Skeletal muscle satellite cell (primary cell): ENCODE results near the gene SF3B5. TPM values are rescaled to one million over a fixed set of nuclear protein-coding genes. Genes with fewer than 3 reads are reported as not detected.

Source experiments
- H3K27me3 ChIP-seq: 2 replicates; pipeline ENCODE4 v1.7.0; 2013; ENCODE audit warnings: low read length; ENCODE audit not compliant: control insufficient read depth, insufficient read depth
- H3K36me3 ChIP-seq: 2 replicates; pipeline ENCODE4 v1.7.0; 2013; ENCODE audit warnings: mild to moderate bottlenecking, control low read depth, low read length; ENCODE audit not compliant: insufficient read depth
- H3K4me1 ChIP-seq: 2 replicates; pipeline ENCODE4 v1.7.0; 2013; ENCODE audit warnings: low read length; ENCODE audit not compliant: control insufficient read depth, insufficient read depth
- H3K4me2 ChIP-seq: 2 replicates; pipeline ENCODE4 v1.7.0; 2013; ENCODE audit warnings: mild to moderate bottlenecking, low read length
- H3K4me3 ChIP-seq: 2 replicates; pipeline ENCODE4 v1.7.0; 2013; ENCODE audit warnings: low read length
- H3K9ac ChIP-seq: 2 replicates; pipeline ENCODE4 v1.7.0; 2013; ENCODE audit warnings: mild to moderate bottlenecking, low read depth, low read length, moderate library complexity
- H3K9me3 ChIP-seq: replicated peaks from 2 replicates; pipeline ENCODE4 v1.7.0; 2013; ENCODE audit warnings: mild to moderate bottlenecking, control low read depth, low read length
- total RNA-seq: library from RNA; depleted of rRNA; stranded (reverse); fragments of >200 nt; gene quantifications from 2 replicates; pipeline ENCODE4 v1.2.3, GENCODE V29; 2012; rRNA removed

The SF3B5 gene
- total RNA-seq, result 160 and 210 TPM in 2 replicates

GRCh38 chr6:144095134-144096002, at the start of gene SF3B5:
Gene SF3B5 (minus strand): TSS chr6:144095573. CDS start chr6:144095497, 76 bp downstream.
- H3K4me3 ChIP-seq, result peak within 1 kb of the TSS; percentile 85

GRCh38 chr6:144144996-144145395, 49.6 kb upstream of the SF3B5 start:
- no peaks in the 10 kb centered on the region for H3K36me3 ChIP-seq
- H3K4me3 ChIP-seq, result no peak overlapping the region
- no peak overlapping the region for H3K9ac ChIP-seq
- H3K9me3 ChIP-seq, result no peaks in the 10 kb centered on the region
- H3K4me2 ChIP-seq, result no peak overlapping the region
- peaks cover 21% of the 10 kb centered on the region for H3K4me1 ChIP-seq
- no peaks in the 10 kb centered on the region for H3K27me3 ChIP-seq

More at GRCh38 chr6:144095134-144096002, at the start of gene SF3B5:
- Histone ChIP-seq H3K4me2 (peak within 1 kb of the TSS; percentile 84), H3K36me3 (no peaks in the 10 kb centered on the region), H3K9ac (peak within 1 kb of the TSS; percentile 85), H3K4me1 (peaks cover 18% of the 10 kb centered on the region), H3K27me3 (no peaks in the 10 kb centered on the region), H3K9me3 (no peaks in the 10 kb centered on the region)

- Histone ChIP-seq H3K4me2 (no peak overlapping the region), H3K4me3 (no peak overlapping the region), H3K4me1 (peaks cover 12% of the 10 kb centered on the region), H3K27me3 (no peaks in the 10 kb centered on the region), H3K9me3 (no peaks in the 10 kb centered on the region), H3K9ac (no peak overlapping the region), H3K36me3 (no peaks in the 10 kb centered on the region)
Measured at GRCh38 chr6:144143878-144144277, 48.5 kb upstream of the SF3B5 start.

- H3K4me2 ChIP-seq, result no peak overlapping the region
- H3K4me1 ChIP-seq, result peaks cover 12% of the 10 kb centered on the region
- H3K27me3 ChIP-seq, result no peaks in the 10 kb centered on the region
- H3K36me3 ChIP-seq, result no peaks in the 10 kb centered on the region
- H3K9ac ChIP-seq, result no peak overlapping the region
- H3K4me3 ChIP-seq, result no peak overlapping the region
- no peaks in the 10 kb centered on the region for H3K9me3 ChIP-seq
Measured at GRCh38 chr6:144143106-144143505, 47.7 kb upstream of the SF3B5 start.

GRCh38 chr6:144141470-144141869, 46.1 kb upstream of the SF3B5 start:
- Histone ChIP-seq H3K4me3 (no peak overlapping the region), H3K27me3 (no peaks in the 10 kb centered on the region), H3K4me1 (peaks cover 12% of the 10 kb centered on the region)

DNA sequence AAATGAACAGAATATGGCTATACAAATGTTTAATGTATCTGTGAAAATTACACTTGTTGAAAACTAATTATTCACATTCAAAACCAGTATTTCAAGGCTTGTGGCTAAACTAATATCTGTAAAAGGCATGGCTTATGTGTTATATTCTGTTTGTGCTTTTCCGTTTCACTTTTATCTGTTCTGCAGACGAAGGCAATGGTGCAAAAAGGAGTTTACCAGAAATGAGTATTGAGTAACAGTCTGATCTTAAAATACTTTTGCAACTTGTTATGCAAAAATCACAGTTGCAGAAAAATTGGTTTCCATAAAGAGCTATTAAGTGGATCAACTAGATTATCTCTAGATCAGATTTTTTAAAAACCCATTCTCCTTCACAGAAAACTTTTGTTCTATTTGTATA, 45.5 kb upstream of the SF3B5 start:
- no peaks in the 10 kb centered on the region for H3K27me3 ChIP-seq
- no peak overlapping the region for H3K9ac ChIP-seq
- H3K9me3 ChIP-seq, result no peaks in the 10 kb centered on the region
- H3K36me3 ChIP-seq, result no peaks in the 10 kb centered on the region
- H3K4me2 ChIP-seq, result no peak overlapping the region
- peaks cover 11% of the 10 kb centered on the region for H3K4me1 ChIP-seq
- no peak overlapping the region for H3K4me3 ChIP-seq

More at GRCh38 chr6:144141470-144141869, 46.1 kb upstream of the SF3B5 start:
- H3K9ac ChIP-seq, result no peak overlapping the region
- no peaks in the 10 kb centered on the region for H3K36me3 ChIP-seq
- no peak overlapping the region for H3K4me2 ChIP-seq
- H3K9me3 ChIP-seq, result no peaks in the 10 kb centered on the region

- Histone ChIP-seq H3K27me3 (no peaks in the 10 kb centered on the region), H3K36me3 (no peaks in the 10 kb centered on the region), H3K4me3 (no peak overlapping the region), H3K9ac (no peak overlapping the region), H3K9me3 (no peaks in the 10 kb centered on the region), H3K4me2 (no peak overlapping the region), H3K4me1 (peaks cover 2% of the 10 kb centered on the region)
Measured at GRCh38 chr6:144139817-144140216, 44.4 kb upstream of the SF3B5 start.

GRCh38 chr6:144138542-144138941, 43.2 kb upstream of the SF3B5 start:
- Histone ChIP-seq H3K9me3 (no peaks in the 10 kb centered on the region), H3K9ac (no peak overlapping the region), H3K4me2 (no peak overlapping the region), H3K4me1 (peaks cover 10% of the 10 kb centered on the region), H3K4me3 (no peak overlapping the region), H3K27me3 (no peaks in the 10 kb centered on the region), H3K36me3 (no peaks in the 10 kb centered on the region)

GRCh38 chr6:144134737-144135136, 39.4 kb upstream of the SF3B5 start:
- Histone ChIP-seq H3K4me3 (no peak overlapping the region), H3K4me1 (peaks cover 23% of the 10 kb centered on the region), H3K36me3 (no peaks in the 10 kb centered on the region), H3K27me3 (no peaks in the 10 kb centered on the region), H3K9me3 (no peaks in the 10 kb centered on the region), H3K4me2 (no peak overlapping the region), H3K9ac (no peak overlapping the region)

DNA sequence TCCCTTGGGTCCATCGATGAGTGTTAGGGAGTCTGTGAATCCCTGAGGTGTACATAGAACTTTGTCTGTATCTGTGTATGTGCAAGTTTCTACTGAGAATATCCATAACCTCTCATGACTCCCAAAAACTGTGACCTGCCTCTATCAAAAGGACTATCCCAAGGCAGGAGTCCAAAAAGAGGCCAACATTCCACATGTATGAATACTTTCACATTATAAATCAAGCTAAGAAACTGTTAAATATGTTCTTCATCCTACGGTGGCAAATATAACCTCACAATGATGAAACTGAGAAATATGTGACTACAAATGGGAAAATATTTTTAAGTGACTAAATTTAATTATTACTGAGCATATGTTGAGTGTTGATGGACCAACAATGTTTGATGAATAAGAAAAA, 38.8 kb upstream of the SF3B5 start:
- Histone ChIP-seq H3K36me3 (no peaks in the 10 kb centered on the region), H3K9me3 (no peaks in the 10 kb centered on the region), H3K4me1 (peaks cover 23% of the 10 kb centered on the region)

DNA sequence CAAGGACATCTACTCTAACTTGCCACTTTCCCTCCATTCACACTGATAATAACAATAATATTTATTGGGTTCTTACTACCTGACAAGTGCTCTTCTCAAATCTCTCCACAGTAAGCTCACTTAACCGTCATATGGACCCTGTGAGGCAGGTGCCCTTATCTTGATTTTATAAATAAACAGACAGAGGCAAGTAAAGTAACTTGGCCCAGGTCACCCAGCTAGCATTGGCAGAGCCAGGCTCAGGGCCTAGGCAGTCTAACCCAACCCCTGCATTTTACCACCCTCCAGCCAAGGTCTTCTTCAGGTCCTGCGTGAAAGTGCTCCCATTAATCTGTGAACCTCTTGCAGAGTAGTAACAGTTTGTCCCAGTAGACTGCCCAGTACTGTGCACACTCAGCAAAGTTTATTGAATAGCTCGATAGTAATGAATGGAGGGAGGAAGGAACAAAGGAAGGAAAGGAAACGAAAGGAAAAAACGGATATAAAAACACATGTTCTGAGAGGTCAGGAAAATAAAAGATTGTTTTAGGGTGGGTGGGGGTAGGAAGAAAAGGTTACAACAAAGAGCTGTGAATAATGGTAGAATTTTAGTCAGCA, 38.0 kb upstream of the SF3B5 start:
- Histone ChIP-seq H3K4me1 (peaks cover 23% of the 10 kb centered on the region), H3K9ac (no peak overlapping the region), H3K4me2 (no peak overlapping the region), H3K4me3 (no peak overlapping the region), H3K36me3 (no peaks in the 10 kb centered on the region), H3K9me3 (no peaks in the 10 kb centered on the region), H3K27me3 (no peaks in the 10 kb centered on the region)

More for the DNA sequence above, 38.8 kb upstream of the SF3B5 start:
- H3K9ac ChIP-seq, result no peak overlapping the region
- no peaks in the 10 kb centered on the region for H3K27me3 ChIP-seq
- H3K4me3 ChIP-seq, result no peak overlapping the region
- no peak overlapping the region for H3K4me2 ChIP-seq
